Spleen (tissue), 7 donors: ENCODE results near the gene PRPF8.

Experiments
- POLR2A ChIP-seq, 3 donors: fragments of 450-650 bp; IDR thresholded peaks; one replicate each; pipeline ENCODE4 v1.5.1; 2017; ENCODE audit warnings: antibody characterized with exemption in 3 of 3, mild to moderate bottlenecking in 1 of 3
- POLR2AphosphoS5 ChIP-seq, 3 donors: sonication (generic); formaldehyde crosslinking; IDR thresholded peaks; one replicate each; pipeline ENCODE4 v1.5.1; 2017; ENCODE audit warnings: antibody characterized with exemption in 3 of 3
- TF ChIP-seq, protein P1 (sequence below), 11 experiments: fragments of 200-600 bp in 7 of 11; fragments of 450-650 bp in 4 of 11; sonication (generic) in 4 of 11; IDR thresholded peaks in 8 of 11; conservative IDR thresholded peaks in 3 of 11; 1 replicate in 7 of 11; 2 replicates in 4 of 11; pipeline versions ENCODE4 v1.4.0 to v1.8.0; 2016 to 2021; ENCODE audit warnings: antibody characterized with exemption in 11 of 11, inconsistent platforms in 4 of 11, mild to moderate bottlenecking in 1 of 11
- donor health status: DM: no; HTN: no; CAD: no; lungs with moderate emphysema.
- donor health status: DM: no; HTN: no; CAD: no.
- donor health status: DM: no; HTN: no; CAD: no.

DNA sequence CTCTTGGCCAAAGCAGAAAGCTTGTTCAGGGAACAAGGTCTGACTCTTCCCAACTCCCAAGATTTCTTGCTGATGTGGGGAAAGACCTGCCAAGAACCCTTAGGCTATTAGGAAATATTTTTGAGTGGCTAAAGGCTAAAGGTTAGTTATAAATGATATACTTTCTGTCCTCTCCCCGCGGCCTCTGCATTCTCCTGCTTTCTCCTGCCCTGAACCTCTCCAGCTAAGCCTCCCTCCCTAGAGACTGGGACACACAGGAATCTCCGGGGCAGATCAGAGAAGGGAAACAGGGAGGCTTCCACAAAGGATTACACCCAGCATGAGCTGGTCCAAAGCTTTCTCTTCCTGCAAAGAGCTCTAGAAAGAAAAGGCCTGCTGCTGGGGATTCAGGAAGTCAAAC, 58.3 kb downstream of the PRPF8 start:
- TF ChIP-seq, protein P1, sequence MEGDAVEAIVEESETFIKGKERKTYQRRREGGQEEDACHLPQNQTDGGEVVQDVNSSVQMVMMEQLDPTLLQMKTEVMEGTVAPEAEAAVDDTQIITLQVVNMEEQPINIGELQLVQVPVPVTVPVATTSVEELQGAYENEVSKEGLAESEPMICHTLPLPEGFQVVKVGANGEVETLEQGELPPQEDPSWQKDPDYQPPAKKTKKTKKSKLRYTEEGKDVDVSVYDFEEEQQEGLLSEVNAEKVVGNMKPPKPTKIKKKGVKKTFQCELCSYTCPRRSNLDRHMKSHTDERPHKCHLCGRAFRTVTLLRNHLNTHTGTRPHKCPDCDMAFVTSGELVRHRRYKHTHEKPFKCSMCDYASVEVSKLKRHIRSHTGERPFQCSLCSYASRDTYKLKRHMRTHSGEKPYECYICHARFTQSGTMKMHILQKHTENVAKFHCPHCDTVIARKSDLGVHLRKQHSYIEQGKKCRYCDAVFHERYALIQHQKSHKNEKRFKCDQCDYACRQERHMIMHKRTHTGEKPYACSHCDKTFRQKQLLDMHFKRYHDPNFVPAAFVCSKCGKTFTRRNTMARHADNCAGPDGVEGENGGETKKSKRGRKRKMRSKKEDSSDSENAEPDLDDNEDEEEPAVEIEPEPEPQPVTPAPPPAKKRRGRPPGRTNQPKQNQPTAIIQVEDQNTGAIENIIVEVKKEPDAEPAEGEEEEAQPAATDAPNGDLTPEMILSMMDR (IDR thresholded peaks at IDR 0.05 in 8 of 11, conservative IDR thresholded peaks at IDR 0.05 in 3 of 11): no peak
- TF ChIP-seq POLR2A (IDR thresholded peaks at IDR 0.05): no peak
- TF ChIP-seq POLR2AphosphoS5 (IDR thresholded peaks at IDR 0.05): peak in 1 of 3 donors; percentile 11
